IPS-15b (cell line): Measurements from ENCODE around the gene PCDH17.

Experiments used
- H3K27me3 ChIP-seq: one replicate; pipeline ENCODE4 v1.6.1; 2013; ENCODE audit warnings: low read length; ENCODE audit not compliant: control insufficient read depth, insufficient read depth
- H3K36me3 ChIP-seq: one replicate; pipeline ENCODE4 v1.6.1; 2013; ENCODE audit warnings: low read length; ENCODE audit not compliant: control insufficient read depth, insufficient read depth
- H3K4me1 ChIP-seq: one replicate; pipeline ENCODE4 v1.6.1; 2013; ENCODE audit warnings: mild to moderate bottlenecking, low read length; ENCODE audit not compliant: control insufficient read depth, insufficient read depth
- H3K4me3 ChIP-seq: one replicate; pipeline ENCODE4 v1.5.1; 2013; ENCODE audit warnings: low read depth, low read length
- H3K9ac ChIP-seq: one replicate; pipeline ENCODE4 v1.6.1; 2013; ENCODE audit warnings: low read depth, mild to moderate bottlenecking, low read length
- H3K9me3 ChIP-seq: one replicate; pipeline ENCODE4 v1.6.1; 2013; ENCODE audit warnings: mild to moderate bottlenecking, low read length; ENCODE audit not compliant: control insufficient read depth, insufficient read depth

The PCDH17 gene

GRCh38 chr13:57640607-57641006 is 9.1 kb downstream of the PCDH17 start:
- Histone ChIP-seq H3K9ac (no peak overlapping the region), H3K27me3 (peaks cover 22% of the 10 kb centered on the region), H3K4me1 (no peaks in the 10 kb centered on the region), H3K9me3 (no peaks in the 10 kb centered on the region), H3K36me3 (no peaks in the 10 kb centered on the region), H3K4me3 (no peak overlapping the region)

DNA sequence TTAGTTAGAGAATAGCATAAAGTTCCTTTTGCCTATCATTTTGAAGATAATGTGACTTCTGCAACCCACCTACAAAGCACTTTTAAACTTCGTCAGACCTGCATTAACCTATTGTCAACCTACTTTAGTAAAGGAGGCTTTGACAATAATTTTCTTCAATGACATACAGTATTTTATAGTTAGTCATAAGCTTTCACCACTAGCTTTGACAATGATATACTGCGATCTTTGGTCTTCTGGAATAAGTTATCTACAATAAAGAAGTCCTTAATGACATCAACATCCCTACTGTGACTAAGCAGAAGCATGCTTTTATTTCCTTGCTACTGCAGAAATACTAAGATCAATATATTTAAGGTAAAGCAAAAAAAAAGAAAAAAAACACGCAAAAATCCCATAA is 9.5 kb downstream of the PCDH17 start:
- Histone ChIP-seq H3K4me3 (no peak overlapping the region), H3K9ac (no peak overlapping the region), H3K27me3 (peaks cover 18% of the 10 kb centered on the region), H3K4me1 (no peaks in the 10 kb centered on the region), H3K9me3 (no peaks in the 10 kb centered on the region), H3K36me3 (no peaks in the 10 kb centered on the region)

GRCh38 chr13:57644106-57644505 is 12.6 kb downstream of the PCDH17 start:
- no peaks in the 10 kb centered on the region for H3K9me3 ChIP-seq
- no peaks in the 10 kb centered on the region for H3K4me1 ChIP-seq
- no peak overlapping the region for H3K4me3 ChIP-seq
- peak overlapping the region; percentile 16 for H3K9ac ChIP-seq
- no peaks in the 10 kb centered on the region for H3K36me3 ChIP-seq
- no peaks in the 10 kb centered on the region for H3K27me3 ChIP-seq

DNA sequence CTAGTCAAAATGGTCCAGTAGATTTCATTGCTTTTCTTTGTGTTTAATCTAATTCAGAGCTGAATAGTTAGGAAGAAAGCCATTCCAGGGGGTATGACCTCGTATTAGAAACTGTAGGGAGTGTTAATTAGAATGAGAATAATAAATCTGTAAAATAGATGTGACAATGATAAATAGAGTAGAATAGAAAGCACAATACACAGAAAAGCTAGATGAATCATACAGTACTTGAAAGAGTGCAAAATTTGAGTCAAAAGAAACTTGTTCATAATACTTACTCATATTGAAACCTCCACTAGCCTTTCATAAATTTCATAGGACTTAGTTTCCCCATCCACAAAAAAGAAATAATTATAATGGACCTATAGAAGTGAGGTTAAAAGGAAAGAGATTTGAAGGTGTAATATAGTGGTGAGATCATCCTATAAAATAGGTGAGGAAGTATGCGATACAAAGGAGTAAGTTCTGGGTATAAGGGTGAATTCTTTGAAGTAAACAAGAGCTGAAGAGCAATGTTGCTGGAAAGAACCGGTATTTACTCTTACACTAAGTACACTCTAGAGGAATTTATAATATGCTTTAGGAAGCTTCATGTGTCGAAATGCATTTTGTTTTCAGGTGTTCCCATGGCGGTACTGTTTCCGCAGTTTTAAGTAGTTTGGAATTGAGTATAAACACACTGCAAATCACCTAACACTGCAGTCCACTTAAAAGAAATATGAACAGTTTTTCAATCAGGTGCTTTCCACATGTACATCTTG is 21.9 kb downstream of the PCDH17 start:
- no peaks in the 10 kb centered on the region for H3K36me3 ChIP-seq
- H3K4me3 ChIP-seq, result no peak overlapping the region
- no peaks in the 10 kb centered on the region for H3K9me3 ChIP-seq
- H3K4me1 ChIP-seq, result peaks cover 8% of the 10 kb centered on the region
- H3K27me3 ChIP-seq, result no peaks in the 10 kb centered on the region
- H3K9ac ChIP-seq, result no peak overlapping the region

GRCh38 chr13:57665481-57665880 is 33.9 kb downstream of the PCDH17 start:
- no peaks in the 10 kb centered on the region for H3K4me1 ChIP-seq
- no peak overlapping the region for H3K9ac ChIP-seq
- H3K9me3 ChIP-seq, result no peaks in the 10 kb centered on the region
- no peaks in the 10 kb centered on the region for H3K36me3 ChIP-seq
- H3K27me3 ChIP-seq, result no peaks in the 10 kb centered on the region
- no peak overlapping the region for H3K4me3 ChIP-seq

GRCh38 chr13:57666131-57666953 is 34.8 kb downstream of the PCDH17 start:
- H3K36me3 ChIP-seq, result no peaks in the 10 kb centered on the region
- no peaks in the 10 kb centered on the region for H3K9me3 ChIP-seq
- H3K9ac ChIP-seq, result no peak overlapping the region
- no peak overlapping the region for H3K4me3 ChIP-seq
- no peaks in the 10 kb centered on the region for H3K4me1 ChIP-seq
- no peaks in the 10 kb centered on the region for H3K27me3 ChIP-seq

DNA sequence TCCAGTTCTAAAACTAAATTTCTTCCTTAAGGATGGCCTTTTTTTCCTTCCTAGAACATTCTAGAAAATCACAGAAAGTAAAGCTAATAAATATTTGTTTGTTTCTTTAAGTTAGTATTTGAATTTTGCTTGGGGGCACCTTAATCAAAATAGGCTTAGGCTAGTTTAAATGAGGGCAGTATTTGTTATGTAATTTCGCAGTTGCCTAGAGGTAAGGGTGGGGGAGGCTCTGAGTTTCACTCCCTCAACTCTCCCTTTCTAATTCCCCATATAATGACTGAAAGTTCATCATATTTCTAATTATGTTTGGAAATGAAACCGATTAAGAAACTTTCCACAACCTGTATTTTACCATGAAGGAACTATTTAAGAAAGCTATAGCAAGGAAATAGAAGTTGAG is 40.6 kb downstream of the PCDH17 start:
- H3K4me1 ChIP-seq, result peaks cover 19% of the 10 kb centered on the region
- no peak overlapping the region for H3K4me3 ChIP-seq
- no peaks in the 10 kb centered on the region for H3K36me3 ChIP-seq

GRCh38 chr13:57673197-57673596 is 41.7 kb downstream of the PCDH17 start:
- no peak overlapping the region for H3K4me3 ChIP-seq
- H3K9me3 ChIP-seq, result no peaks in the 10 kb centered on the region
- no peaks in the 10 kb centered on the region for H3K36me3 ChIP-seq
- H3K4me1 ChIP-seq, result peaks cover 19% of the 10 kb centered on the region
- H3K27me3 ChIP-seq, result no peaks in the 10 kb centered on the region
- no peak overlapping the region for H3K9ac ChIP-seq

More for the DNA sequence above, 40.6 kb downstream of the PCDH17 start:
- H3K27me3 ChIP-seq, result no peaks in the 10 kb centered on the region
- H3K9ac ChIP-seq, result no peak overlapping the region
- no peaks in the 10 kb centered on the region for H3K9me3 ChIP-seq

DNA sequence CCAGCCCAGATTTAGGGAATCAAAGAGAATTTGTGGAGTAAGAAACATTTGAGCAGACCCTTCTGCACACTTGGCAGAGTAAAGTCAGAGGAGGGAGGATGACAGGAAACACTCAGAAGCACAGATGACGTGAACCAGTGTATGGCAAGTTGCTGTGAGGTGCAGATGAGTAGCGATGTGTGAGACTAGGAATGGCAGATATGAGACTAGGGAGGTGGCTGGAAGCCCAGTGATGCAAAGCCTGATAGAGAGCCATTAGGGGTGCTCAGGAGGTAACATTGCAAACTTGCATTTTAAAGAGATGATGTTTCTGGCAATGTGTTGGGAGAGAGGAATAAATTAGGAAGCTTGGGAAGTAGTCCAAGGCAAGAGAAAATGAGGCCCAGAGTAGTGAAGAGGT is 44.0 kb downstream of the PCDH17 start:
- no peaks in the 10 kb centered on the region for H3K9me3 ChIP-seq
- no peaks in the 10 kb centered on the region for H3K36me3 ChIP-seq
- no peak overlapping the region for H3K4me3 ChIP-seq
- H3K27me3 ChIP-seq, result no peaks in the 10 kb centered on the region
- H3K4me1 ChIP-seq, result peaks cover 19% of the 10 kb centered on the region
- H3K9ac ChIP-seq, result no peak overlapping the region

DNA sequence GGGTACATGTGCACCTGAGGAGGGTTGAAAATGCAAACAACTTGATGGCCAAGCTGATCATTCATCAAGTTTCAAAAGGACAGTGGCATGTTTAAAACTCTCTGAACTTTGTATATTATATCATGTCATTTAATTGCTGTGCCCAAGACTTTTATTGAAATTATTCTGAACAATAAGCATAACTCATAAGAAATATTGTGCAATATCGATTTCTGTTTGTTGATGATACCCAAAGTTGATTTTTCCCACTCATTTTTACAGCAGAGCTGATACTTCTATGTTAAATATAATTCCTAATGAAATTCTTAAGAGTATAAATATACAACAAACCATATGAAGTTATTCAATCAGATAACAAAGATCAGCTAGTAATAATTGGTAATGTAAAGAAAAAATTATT is 49.1 kb downstream of the PCDH17 start:
- H3K4me1 ChIP-seq, result peaks cover 19% of the 10 kb centered on the region
- no peaks in the 10 kb centered on the region for H3K36me3 ChIP-seq
- H3K27me3 ChIP-seq, result no peaks in the 10 kb centered on the region
- no peak overlapping the region for H3K4me3 ChIP-seq
- H3K9ac ChIP-seq, result no peak overlapping the region
- H3K9me3 ChIP-seq, result no peaks in the 10 kb centered on the region

DNA sequence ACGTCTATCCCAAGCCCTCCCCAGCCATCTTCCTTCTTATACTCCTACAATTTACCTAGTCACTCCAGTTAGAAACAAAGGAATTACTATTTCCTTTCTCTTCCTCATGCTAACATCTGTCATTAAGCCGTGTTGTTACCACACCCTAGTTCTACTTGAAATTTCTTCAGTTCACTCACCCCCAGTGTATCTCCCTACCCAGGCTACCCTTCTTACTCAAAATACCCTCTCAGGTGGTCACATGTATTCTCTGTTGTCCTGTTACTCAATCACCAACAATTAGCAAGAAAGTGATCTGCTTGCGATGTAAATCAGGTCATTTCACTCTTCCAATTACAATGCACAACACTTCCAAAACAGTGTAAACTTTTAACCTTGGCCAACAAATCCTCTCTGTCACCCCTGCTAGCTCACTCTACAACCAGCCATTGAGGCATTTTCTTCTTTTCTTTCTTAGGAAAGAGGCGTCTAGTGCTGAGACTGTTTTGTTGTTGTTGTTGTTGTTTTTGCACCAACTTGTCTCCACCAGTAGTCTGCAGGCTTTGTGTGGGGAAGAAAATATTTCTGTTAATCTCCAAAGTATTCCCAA is 50.7 kb downstream of the PCDH17 start:
- no peaks in the 10 kb centered on the region for H3K9me3 ChIP-seq
- H3K4me1 ChIP-seq, result peaks cover 18% of the 10 kb centered on the region
- H3K9ac ChIP-seq, result no peak overlapping the region
- no peaks in the 10 kb centered on the region for H3K36me3 ChIP-seq
- H3K4me3 ChIP-seq, result no peak overlapping the region
- H3K27me3 ChIP-seq, result no peaks in the 10 kb centered on the region

DNA sequence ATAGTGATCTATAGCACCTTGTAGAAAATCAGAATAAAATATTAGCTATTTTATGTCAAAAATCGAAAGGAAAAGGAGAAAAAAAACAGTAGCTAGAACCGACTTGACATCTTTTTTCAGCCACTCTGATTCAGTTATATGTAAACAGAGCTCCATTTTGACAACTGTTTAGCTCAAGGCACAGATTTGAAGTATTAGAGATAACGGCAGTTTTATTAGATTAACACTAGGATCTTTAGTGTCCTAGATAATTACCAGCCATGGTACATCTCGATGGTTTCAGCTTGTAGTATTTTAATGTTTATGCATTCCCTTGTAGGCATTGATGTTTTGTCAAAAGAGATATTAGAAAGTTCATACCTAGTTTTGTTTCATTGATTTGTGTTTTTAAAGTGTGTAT is 67.3 kb downstream of the PCDH17 start:
- Histone ChIP-seq H3K4me1 (no peaks in the 10 kb centered on the region), H3K27me3 (no peaks in the 10 kb centered on the region), H3K9me3 (no peaks in the 10 kb centered on the region), H3K9ac (no peak overlapping the region), H3K36me3 (no peaks in the 10 kb centered on the region), H3K4me3 (no peak overlapping the region)
